ENCODE measurements around the gene NOX4.
"Not testable (repeated sequence)": the region's sequence is repeated elsewhere in the genome, so short reads cannot be mapped to it uniquely, and the experiment has no call there.

NOX4 gene

DNA sequence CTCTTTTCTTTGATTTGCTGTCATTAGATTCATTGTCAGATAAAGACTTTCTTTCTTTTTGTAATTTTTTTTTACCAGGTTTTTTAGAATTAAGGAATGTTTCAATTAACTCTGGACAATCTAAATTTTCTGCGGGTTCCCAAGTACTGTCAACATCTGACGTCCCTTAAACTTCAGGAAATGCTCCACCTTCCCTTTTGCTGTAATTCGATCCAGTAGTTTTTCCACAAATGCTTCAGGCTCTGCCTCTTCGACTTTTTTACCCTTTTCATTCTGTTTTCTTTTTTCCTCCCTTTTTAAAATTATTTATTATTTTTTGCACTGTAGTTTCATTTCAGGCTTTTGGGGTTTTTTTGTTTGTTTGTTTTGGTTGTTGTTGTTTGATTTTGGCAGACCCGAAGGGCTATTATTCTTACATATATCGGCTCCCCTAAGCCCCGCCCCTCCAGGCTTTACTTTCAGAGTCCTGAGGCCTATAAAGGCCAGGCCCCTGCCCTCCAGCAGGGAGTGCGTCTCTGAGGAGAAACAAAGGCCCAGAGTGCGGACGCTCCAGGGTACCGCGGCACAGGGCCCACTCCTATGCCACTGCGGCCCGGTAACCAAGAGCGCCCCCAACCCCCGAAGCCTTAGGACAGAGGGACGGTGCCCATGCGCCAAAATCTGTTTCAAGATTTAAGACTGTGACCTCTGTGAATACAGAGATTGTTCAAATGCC is 197.1 kb downstream of the NOX4 start:
- no peak for DNase-seq

DNA sequence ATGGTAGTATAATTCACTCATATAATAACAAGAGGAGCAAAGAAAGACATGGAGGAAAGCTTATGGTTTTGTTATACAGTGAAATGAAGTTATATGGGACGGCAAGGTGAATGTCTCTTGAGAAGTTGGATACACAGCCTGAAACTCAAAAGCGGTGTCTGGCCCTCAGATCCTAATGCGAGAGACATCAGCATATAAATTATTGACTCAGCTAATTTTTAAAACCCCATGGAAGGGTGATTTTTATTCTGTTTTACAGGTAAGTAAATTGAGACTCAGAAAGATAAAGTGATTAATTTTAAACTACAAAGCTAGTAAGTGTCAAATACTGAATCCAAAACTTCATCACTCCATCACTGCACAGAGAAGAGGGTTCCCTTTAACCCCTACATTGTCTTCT is 203.2 kb downstream of the NOX4 start:
- DNase-seq, result not testable (repeated sequence)

GRCh38 chr11:89286601-89287000 is 204.6 kb downstream of the NOX4 start:
- not testable (repeated sequence) for DNase-seq

GRCh38 chr11:89281032-89281677 is 210.0 kb downstream of the NOX4 start:
- not testable (repeated sequence) for DNase-seq

- no peak for DNase-seq
These were observed 212.0 kb downstream of the NOX4 start for GRCh38 chr11:89279176-89279575.

DNA sequence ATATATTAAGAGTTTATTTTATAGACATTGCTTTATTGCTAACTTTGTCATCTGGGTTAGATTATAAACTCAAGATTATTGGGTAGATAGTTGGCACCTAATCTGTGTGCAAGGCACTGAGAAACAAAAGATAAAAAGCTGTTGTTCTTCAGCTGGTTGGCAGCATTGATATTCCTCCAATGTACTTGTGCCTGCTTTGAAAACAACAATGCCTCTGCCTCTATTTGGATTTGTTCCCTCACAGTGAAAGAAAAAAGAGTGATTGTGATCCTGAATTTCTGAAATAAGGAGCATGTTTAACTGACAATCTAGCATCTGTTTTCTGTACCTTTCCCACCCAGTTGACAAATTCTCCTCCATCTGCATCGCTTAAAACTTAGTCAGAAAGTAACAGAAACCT is 215.2 kb downstream of the NOX4 start:
- DNase-seq, result no peak

Data from central memory CD4-positive, alpha-beta T cell (primary cell).